ENCODE measurements around the gene VAX1. TPM values are rescaled to one million over a fixed set of nuclear protein-coding genes. Genes with fewer than 3 reads are reported as not detected.

VAX1 gene
- total and polyA plus RNA-seq, 2 of the 4 experiments (the other 2 are of a cell fraction) = not detected

DNA sequence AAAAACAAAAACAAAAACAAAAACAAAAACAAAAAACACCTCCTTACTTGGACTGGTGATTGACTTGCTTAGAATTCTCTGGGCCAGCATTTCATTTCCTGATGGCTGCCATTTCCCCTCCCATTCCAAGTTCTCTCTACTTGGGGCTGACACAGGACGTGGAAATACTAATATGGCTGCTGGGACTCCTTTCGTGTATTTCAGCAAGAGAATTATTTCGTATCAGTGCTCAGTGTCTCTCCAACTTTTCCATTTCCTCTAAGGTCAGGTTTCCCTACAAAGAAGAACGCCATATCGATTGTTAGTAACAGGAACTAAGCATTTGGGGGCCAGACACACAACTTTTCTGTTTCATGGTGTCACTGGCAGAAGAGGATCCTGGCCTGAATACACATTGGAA, 22.5 kb upstream of the VAX1 start:
- Histone ChIP-seq H2AK9ac (replicated peaks; ENCODE audit: low read depth, low read length, poor library complexity) (no peak overlapping the region), H3K4me1 (ENCODE audit: control insufficient read depth, insufficient read depth, low read length) (no peaks in the 10 kb centered on the region; the same call in 1 of the 2 replicates), H3K9ac (ENCODE audit: low read depth, low read length) (no peak overlapping the region), H2BK120ac (ENCODE audit: low read depth, low read length) (no peak overlapping the region), H2AFZ (replicated peaks; ENCODE audit: low read length, poor library complexity) (no peak overlapping the region), H4K5ac (ENCODE audit: low read depth, low read length) (no peak overlapping the region), H3K27ac (ENCODE audit: insufficient read depth, low read length) (no peak overlapping the region), H4K8ac (ENCODE audit: low read depth in 2 of 2, low read length in 2 of 2) (no peak overlapping the region), H3K9me1 (ENCODE audit: insufficient read depth, low read length) (no peaks in the 10 kb centered on the region), H4K91ac (ENCODE audit: insufficient read depth, low read depth, low read length) (no peak overlapping the region), H3K56ac (ENCODE audit: extremely low read depth, insufficient read depth, low read length) (no peak overlapping the region), H3K4ac (ENCODE audit: low read depth, low read length) (no peak overlapping the region), H2BK5ac (ENCODE audit: low read depth, low read length, poor library complexity, severe bottlenecking) (no peak overlapping the region), H3K79me1 (ENCODE audit: low read depth in 1 of 2, low read length in 2 of 2) (no peaks in the 10 kb centered on the region), H3K23ac (ENCODE audit: low read depth, low read length) (no peak overlapping the region), H2BK15ac (ENCODE audit: low read depth, low read length) (no peak overlapping the region), H3K4me2 (ENCODE audit: low read depth, low read length) (no peak overlapping the region), H3K14ac (replicated peaks; ENCODE audit: low read depth, low read length) (no peak overlapping the region), H3K36me3 (ENCODE audit: control insufficient read depth, insufficient read depth, low read length) (no peaks in the 10 kb centered on the region), H3K18ac (ENCODE audit: low read depth, low read length) (no peak overlapping the region), H2AK5ac (ENCODE audit: low read depth, low read length) (no peak overlapping the region), H3K9me3 (ENCODE audit: control insufficient read depth, insufficient read depth, low read length) (peaks cover 4% of the 10 kb centered on the region; the same call in 1 of the 2 replicates), H4K20me1 (ENCODE audit: insufficient read depth, low read length) (no peaks in the 10 kb centered on the region), H3K4me3 (ENCODE audit: insufficient read depth, low read depth, low read length) (no peak overlapping the region), H2BK20ac (ENCODE audit: low read depth, low read length) (no peak overlapping the region), H3K27me3 (ENCODE audit: control insufficient read depth, insufficient read depth, low read length) (peaks cover 66% of the 10 kb centered on the region)
- in situ Hi-C loops (cut with MboI; ENCODE audit: low sequenced_read_pairs) = no loop called here
- dilution Hi-C loops (cut with HindIII; ENCODE audit: low sequenced_read_pairs, unreplicated experiment) = no loop called here
- TF ChIP-seq, protein P1, sequence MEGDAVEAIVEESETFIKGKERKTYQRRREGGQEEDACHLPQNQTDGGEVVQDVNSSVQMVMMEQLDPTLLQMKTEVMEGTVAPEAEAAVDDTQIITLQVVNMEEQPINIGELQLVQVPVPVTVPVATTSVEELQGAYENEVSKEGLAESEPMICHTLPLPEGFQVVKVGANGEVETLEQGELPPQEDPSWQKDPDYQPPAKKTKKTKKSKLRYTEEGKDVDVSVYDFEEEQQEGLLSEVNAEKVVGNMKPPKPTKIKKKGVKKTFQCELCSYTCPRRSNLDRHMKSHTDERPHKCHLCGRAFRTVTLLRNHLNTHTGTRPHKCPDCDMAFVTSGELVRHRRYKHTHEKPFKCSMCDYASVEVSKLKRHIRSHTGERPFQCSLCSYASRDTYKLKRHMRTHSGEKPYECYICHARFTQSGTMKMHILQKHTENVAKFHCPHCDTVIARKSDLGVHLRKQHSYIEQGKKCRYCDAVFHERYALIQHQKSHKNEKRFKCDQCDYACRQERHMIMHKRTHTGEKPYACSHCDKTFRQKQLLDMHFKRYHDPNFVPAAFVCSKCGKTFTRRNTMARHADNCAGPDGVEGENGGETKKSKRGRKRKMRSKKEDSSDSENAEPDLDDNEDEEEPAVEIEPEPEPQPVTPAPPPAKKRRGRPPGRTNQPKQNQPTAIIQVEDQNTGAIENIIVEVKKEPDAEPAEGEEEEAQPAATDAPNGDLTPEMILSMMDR (conservative IDR thresholded peaks at IDR 0.05; ENCODE audit: low read depth, low read length) = no peak
- no peak for TF ChIP-seq BHLHE40 (IDR thresholded peaks at IDR 0.05; ENCODE audit: low read depth, low read length)
- TF ChIP-seq CEBPB (IDR thresholded peaks at IDR 0.05; ENCODE audit: low read depth, low read length) = no peak
- TF ChIP-seq, protein P2, sequence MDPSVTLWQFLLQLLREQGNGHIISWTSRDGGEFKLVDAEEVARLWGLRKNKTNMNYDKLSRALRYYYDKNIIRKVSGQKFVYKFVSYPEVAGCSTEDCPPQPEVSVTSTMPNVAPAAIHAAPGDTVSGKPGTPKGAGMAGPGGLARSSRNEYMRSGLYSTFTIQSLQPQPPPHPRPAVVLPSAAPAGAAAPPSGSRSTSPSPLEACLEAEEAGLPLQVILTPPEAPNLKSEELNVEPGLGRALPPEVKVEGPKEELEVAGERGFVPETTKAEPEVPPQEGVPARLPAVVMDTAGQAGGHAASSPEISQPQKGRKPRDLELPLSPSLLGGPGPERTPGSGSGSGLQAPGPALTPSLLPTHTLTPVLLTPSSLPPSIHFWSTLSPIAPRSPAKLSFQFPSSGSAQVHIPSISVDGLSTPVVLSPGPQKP (IDR thresholded peaks at IDR 0.05; ENCODE audit: borderline replicate concordance, low read depth, low read length) = no peak
- no peak for TF ChIP-seq RAD21 (IDR thresholded peaks at IDR 0.05; ENCODE audit: low read length)
- no TSS peak for BruUV-seq (replicated peaks)
- DNase-seq (no peak), ATAC-seq (ENCODE audit: low read depth) (no peak)
- CTCF ChIA-PET = no interaction called here
- intact Hi-C loops (cut with micrococcal nuclease) = loop anchor here (10.0 kb wide), 1 partner anchor 156 kb away; the partner anchor contains the start of gene SHTN1
- WGBS, 2 experiments (ENCODE audit: extremely low coverage in 2 of 2, insufficient read length in 1 of 2) = no CpG with 5 or more reads among the region's 5 CpGs
- POLR2A ChIA-PET (ENCODE audit: unreplicated experiment) = no interaction called here
